VCaP (cell line): Measurements from ENCODE around the gene PRRX1.

Source experiments
- H3K27ac ChIP-seq: fragments of 450-650 bp; 2 replicates; pipeline ENCODE4 v1.5.1; 2017
- TF ChIP-seq, protein P1 (sequence below): fragments of 450-650 bp; conservative IDR thresholded peaks from 2 replicates; pipeline ENCODE4 v1.5.1; 2017; ENCODE audit warnings: mild to moderate bottlenecking, moderate library complexity

The PRRX1 gene

DNA sequence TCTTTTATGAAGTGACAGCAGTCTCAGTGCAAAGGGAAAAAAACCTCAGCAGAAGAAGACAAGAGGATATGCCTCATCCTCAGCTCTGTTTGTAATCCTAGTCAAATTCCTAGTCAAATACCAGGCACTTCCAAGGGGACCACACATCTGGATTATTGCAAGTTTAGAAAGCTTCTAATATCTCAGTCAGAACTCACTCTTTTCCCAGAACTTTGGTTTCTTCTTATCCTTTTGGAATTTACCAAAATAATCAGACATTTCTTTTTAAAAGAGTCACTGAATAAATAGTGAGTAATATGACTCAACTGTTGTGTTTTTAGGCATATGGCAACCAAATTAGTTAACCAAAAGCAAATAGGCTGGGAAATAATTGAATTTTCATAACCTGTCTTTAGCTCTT is 47.8 kb downstream of the PRRX1 start:
- TF ChIP-seq, protein P1, sequence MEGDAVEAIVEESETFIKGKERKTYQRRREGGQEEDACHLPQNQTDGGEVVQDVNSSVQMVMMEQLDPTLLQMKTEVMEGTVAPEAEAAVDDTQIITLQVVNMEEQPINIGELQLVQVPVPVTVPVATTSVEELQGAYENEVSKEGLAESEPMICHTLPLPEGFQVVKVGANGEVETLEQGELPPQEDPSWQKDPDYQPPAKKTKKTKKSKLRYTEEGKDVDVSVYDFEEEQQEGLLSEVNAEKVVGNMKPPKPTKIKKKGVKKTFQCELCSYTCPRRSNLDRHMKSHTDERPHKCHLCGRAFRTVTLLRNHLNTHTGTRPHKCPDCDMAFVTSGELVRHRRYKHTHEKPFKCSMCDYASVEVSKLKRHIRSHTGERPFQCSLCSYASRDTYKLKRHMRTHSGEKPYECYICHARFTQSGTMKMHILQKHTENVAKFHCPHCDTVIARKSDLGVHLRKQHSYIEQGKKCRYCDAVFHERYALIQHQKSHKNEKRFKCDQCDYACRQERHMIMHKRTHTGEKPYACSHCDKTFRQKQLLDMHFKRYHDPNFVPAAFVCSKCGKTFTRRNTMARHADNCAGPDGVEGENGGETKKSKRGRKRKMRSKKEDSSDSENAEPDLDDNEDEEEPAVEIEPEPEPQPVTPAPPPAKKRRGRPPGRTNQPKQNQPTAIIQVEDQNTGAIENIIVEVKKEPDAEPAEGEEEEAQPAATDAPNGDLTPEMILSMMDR, result no peak
- no peak overlapping the region for H3K27ac ChIP-seq

DNA sequence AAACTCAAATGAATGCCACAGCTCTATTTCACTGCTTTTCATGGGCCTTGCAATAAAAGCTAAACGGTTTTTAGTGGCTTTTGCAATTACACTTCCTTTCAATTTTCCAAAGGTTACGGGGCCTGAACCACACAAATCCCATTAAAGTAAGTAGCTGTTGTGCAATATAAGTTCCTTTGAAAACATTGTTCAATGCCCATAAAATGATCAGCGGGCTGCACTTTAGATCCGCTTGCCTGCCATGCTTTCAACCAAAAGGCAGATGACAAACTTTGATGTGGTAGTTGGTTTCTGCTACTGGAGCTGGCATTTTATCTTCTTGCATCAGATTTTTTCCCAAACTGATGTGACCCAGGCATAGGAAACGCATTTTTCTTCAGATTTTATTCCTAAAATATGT is 50.2 kb downstream of the PRRX1 start:
- TF ChIP-seq, protein P1, result no peak
- no peak overlapping the region for H3K27ac ChIP-seq

DNA sequence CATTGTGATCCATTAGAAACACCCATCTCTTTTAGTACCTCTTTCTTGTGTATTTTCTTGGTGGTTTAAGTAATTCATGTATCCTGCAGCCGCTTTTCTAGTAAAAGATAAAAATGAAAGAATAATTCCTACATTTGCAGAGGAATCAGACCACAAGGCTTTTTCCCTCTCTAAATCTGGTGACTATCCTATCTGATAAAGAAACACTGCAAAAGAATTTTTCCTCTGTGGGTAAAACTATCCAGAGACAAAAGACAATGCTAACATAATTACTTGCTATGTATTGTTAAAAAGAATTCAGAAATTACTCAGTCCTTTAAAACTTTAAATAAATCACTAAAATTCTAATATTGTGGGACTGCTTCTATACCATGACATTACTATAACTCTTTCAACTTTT is 51.0 kb downstream of the PRRX1 start:
- TF ChIP-seq, protein P1, result no peak
- no peak overlapping the region for H3K27ac ChIP-seq

DNA sequence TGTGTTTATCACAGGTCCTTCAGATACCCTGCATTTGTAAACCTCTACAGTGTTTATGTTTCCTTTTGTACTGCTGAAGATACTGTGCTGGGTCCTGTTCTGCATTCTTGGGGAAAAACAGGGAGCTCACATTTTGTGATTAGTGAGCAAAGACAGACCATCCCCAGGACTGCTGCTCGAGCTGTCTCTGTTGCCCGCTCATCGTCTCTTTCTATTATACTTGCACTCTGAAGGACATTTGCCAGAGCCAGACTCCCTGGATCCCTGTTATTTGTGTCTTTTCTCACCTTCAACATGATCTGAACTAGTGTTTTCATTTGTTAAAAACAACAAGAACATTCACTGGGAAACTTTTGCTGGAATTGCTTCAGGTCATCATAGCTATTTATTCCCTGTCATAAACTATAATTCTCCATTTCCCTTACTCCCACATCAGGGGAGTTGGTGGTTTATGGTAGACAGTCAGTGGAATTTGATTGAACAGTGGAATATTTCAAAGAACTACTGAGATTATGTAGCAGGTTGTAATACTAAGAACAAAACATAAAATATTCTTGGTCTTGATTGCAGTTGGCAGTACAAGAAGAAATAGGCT is 53.0 kb downstream of the PRRX1 start:
- TF ChIP-seq, protein P1, result no peak

DNA sequence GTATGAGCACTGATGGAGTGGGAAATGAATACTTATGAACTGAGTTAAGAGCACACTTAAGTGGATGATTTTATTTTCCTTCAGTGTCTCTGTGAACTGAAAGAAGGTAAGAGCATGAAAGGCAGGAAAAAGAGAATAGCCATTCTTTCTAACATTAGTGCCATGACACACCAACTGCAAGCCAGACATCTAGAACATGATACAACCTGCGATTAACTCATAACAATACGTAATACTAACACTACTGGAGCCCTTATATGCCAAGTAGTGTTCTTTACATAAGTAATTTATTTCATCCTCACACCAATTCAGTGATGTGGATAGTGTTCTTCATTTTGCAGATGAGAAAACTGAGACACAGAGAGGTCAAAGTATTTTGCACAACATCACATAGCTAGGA is 56.7 kb downstream of the PRRX1 start:
- no peak overlapping the region for H3K27ac ChIP-seq
- TF ChIP-seq, protein P1, result no peak

More for the DNA sequence above, 53.0 kb downstream of the PRRX1 start:
- H3K27ac ChIP-seq, result no peak overlapping the region

DNA sequence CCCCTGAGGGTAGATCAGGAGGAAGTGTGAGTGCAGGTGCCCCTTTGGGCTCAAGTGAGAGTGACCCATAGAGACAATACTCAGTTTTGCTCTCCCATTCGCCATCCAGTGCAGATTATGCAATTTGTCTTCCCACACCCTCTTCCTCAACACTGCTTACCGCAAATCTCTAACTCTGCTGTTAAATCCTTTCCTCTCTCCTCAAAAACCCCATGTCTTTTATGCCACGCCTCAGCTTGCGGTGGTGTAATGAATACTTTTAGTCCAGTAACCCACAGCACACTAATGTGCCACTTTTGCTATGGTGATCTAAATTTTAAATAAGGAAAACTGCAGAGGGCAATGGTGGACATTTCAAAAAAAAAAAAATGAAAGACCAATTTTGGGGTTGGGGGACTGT is 57.7 kb downstream of the PRRX1 start:
- H3K27ac ChIP-seq, result no peak overlapping the region
- TF ChIP-seq, protein P1, result no peak

DNA sequence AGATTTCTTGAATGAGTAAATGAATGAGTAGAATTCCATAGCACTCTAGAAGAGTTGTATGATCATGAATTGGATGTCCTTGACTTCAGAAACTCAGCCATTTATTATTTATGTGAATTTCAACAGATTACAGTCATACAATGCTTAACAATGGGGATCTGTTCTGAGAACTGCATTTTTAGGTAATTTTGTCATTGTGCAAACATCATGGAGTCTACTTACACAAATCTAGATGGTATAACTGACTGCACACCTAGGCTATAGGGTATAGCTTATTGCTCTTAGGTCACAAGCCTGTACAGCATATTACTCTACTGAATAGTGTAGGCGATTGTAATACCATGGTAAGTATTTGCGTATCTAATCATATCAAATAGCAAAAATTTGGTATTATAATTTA is 59.6 kb downstream of the PRRX1 start:
- no peak overlapping the region for H3K27ac ChIP-seq
- TF ChIP-seq, protein P1, result no peak

DNA sequence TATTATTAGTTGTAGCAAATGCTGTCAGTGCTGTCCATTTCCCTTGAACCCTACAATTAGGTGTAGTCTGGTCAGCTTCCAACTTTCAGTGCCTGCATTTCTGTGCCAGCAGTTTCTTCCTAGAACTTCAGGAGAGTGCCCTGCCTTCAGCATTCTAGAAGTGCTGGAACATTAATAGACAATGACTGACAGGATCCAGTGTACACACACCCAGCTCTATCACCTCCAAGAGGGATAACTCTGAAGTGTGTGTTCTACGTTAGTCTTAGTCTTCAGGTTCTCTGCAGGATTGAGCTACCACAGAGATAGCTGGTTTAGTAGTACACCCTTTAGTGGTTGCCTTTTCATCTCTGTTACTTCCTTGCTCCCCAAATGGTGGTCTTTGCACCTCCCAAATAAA is 61.4 kb downstream of the PRRX1 start:
- TF ChIP-seq, protein P1, result no peak
- H3K27ac ChIP-seq, result no peak overlapping the region
